AG04449 (cell line): ENCODE data around the gene RNGTT.

Source experiments
- CTCF ChIA-PET: fragments of 350-600 bp; formaldehyde crosslinking; extraction: SDS; loops from one replicate; lab custom pipeline; 2021; ENCODE audit warnings: antibody characterized with exemption; lab: Yijun Ruan, JAX
- POLR2A ChIA-PET: fragments of 400-600, 350-600 bp; formaldehyde crosslinking; extraction: SDS; loops from one replicate; lab custom pipeline; 2020; ENCODE audit warnings: antibody characterized with exemption, inconsistent platforms; lab: Yijun Ruan, JAX
- DNase-seq: peaks from one replicate; pipeline ENCODE4 v3.0.0-alpha.2; 2010; ENCODE audit warnings: low read depth, low spot score
- H3K4me3 ChIP-seq: 2 replicates; pipeline ENCODE4 v1.5.1; 2011; ENCODE audit warnings: low read depth, mild to moderate bottlenecking, control low read depth, low read length
- CTCF ChIP-seq: IDR thresholded peaks from one replicate; pipeline ENCODE4 v1.5.1; 2011; ENCODE audit warnings: mild to moderate bottlenecking, moderate library complexity, low read length, control low read depth, inconsistent platforms; ENCODE audit not compliant: insufficient read depth; ENCODE audit errors: missing control alignments

Gene RNGTT

DNA sequence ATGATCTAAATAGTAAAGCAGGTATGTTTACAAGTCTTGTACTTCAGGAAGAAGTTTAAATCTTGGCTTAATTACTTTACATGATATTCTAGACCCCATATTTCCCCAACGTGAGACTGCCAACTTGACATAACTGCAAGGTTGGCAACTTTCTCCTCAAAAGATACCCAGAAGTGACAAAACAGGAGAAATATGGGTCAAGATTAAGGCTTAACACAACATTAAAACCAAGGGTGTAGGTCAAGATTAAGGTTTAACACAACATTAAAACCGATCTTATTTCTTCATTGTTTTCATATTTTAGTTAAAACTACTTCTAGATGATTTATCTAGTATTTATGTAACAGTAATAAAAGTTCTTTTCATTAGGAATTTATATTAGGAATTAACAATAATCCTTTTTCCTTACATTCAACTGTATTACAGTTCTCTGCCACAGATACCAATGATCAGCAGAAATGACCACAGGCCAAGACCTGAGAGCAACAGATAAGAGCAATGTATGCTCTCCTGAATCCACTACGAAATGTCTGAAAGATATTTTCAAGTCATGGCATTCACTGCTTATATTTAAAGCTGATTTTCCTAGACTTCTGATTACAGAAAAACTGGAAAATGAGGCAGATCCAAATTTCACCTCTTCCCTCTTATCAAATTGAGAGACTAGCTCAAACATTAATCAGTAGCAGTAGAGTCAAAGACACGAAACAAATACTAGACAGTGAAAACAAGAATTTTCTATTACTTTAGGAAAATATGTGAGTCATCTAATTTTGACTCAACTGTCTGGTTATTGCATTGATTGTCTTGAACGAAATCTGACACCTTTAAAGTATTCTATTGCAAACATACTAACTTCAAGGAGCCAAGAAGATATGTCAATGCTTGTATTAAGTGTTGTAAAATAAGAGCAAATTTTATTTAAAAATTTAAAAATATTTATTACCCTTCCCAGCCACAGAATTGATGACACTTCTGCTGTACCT lies 72.3 kb downstream of the RNGTT start:
- H3K4me3 ChIP-seq, result no peak overlapping the region
- no peak for TF ChIP-seq CTCF
- no peak for DNase-seq
- POLR2A ChIA-PET, result no interaction called here
- CTCF ChIA-PET, result interaction anchor here (0.9 to 1.6 kb wide), 4 partner anchors 9 to 22 kb away, joined by 3 to 4 read pairs (median 3); no protein-coding TSS in a partner anchor

GRCh38 chr6:88890394-88890793 lies 73.0 kb downstream of the RNGTT start:
- no peak for TF ChIP-seq CTCF
- CTCF ChIA-PET, result interaction anchor here (1.4 to 1.6 kb wide), 2 partner anchors 20 to 21 kb away, joined by 3 to 4 read pairs; no protein-coding TSS in a partner anchor
- H3K4me3 ChIP-seq, result no peak overlapping the region
- DNase-seq, result no peak
- POLR2A ChIA-PET, result no interaction called here

DNA sequence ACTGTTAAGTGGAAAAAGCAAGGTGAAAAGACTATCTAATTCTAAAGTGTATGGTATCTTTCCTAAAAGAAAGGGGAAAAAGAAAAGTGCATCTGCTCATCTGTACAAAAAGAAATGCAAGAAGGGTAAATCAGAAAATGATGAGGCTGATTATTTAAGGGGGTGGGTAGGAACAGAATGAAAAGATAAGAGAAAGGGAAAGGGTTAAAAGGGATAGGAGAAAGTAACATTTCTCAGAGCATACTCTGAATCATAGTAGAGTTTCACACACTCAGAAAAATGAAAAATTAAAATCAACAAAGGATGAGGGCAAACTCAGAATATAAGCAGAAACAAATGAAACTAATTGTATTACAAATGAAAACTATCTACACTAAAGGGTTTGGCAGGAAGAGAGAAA lies 79.1 kb downstream of the RNGTT start:
- POLR2A ChIA-PET, result no interaction called here
- H3K4me3 ChIP-seq, result no peak overlapping the region
- no peak for TF ChIP-seq CTCF
- no peak for DNase-seq
- CTCF ChIA-PET, result no interaction called here

GRCh38 chr6:88882536-88882935 lies 80.9 kb downstream of the RNGTT start:
- TF ChIP-seq CTCF, result no peak
- POLR2A ChIA-PET, result no interaction called here
- no peak for DNase-seq
- CTCF ChIA-PET, result interaction anchor here (0.6 to 2.0 kb wide), 4 partner anchors 12 to 1190 kb away, joined by 3 to 15 read pairs (median 3); no protein-coding TSS in a partner anchor
- H3K4me3 ChIP-seq, result no peak overlapping the region

DNA sequence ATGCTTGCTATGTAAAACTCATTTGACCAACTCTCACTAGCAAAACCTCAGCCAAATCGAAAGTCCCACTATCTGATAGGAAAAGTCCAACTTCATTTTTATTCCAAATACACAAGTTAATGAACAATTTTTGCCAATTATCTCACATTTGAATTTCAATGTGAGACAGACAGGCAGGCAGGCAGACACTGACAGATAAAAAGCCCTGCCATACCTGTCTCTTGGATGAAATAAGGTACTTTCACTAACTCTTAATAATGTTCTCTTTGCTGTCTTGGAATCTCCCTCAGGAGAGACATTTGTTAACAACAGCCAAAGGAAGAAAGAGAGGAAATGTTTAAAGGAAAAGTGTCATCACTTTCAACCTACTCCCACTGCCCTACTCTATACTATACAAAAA lies 82.0 kb downstream of the RNGTT start:
- TF ChIP-seq CTCF, result no peak
- DNase-seq, result no peak
- CTCF ChIA-PET, result interaction anchor here (2.0 kb wide), 1 partner anchor 11 kb away, joined by 15 read pairs; no protein-coding TSS in a partner anchor
- no peak overlapping the region for H3K4me3 ChIP-seq
- POLR2A ChIA-PET, result no interaction called here

GRCh38 chr6:88880021-88880420 lies 83.4 kb downstream of the RNGTT start:
- CTCF ChIA-PET, result interaction anchor here (1.3 kb wide), 1 partner anchor 9 kb away, joined by 10 read pairs; no protein-coding TSS in a partner anchor
- POLR2A ChIA-PET, result no interaction called here
- no peak for TF ChIP-seq CTCF
- H3K4me3 ChIP-seq, result no peak overlapping the region
- no peak for DNase-seq
